ENCODE measurements around the gene PPP1R13B.

The PPP1R13B gene

DNA sequence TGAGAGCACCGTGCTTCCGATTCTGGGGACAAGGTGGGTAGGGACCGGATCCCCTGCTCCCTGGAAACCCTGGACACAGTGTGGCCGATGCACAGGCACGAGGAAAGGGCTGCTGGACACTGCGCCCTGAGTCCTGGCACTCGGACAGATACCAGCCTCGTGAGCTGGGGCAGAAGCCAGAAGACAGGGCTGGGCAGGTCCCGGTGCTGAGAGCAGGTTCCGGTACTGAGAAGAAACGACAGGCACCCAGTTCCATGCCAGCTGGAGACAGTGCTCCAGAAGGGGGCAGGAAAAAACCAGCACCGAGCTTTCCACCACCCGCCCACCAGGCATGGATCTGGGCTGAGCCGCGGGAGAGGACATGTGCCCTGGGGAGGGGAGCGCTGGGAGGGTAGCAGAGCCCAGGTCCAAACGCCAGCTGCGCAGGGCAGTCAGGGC lies 138.6 kb downstream of the PPP1R13B start:
- no peak for DNase-seq

DNA sequence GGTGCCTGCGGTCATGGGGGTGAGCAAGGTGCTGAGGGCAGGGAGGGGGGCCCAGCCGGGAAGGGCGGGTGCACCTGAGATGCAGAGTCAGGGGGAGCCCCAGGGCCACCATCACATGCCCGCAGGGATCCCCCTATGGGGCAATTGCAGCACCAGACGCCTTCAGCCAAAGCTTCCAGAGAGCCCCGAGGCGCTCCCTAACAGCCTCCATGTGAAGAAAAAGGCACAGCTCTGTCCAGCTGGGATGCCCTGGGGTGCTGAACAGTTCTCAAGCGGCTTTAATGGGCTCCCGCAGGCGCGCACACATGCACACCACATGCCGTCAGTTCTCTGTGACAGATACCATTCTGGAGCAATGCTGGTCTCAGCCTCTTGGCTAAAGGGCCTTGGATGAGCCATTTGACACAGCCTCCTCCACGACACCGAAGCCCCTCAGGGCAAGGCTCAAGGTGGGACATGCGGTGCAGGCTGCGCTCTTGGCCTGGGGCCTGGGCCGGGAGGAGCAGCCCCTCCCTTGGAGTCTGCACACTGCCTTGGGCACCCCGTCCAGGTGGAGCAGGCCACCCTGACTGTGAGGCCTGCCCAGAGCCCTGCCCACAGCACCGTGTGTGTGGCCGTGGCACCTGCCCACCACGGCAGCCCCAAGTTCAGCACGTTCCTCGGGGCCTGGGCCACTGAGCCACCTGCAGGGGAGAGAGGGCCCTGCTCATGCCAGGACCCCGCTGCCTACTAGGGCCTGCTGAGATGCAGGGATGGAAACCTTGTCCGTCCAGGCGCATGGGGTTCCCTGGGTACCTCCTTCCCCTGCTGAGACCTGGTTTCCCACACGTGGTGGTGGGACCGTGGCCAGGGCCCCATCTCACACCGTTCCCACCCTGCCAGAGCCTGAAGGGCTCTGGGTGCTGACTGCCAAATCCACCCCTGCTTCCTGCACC lies 139.8 kb downstream of the PPP1R13B start:
- DNase-seq = no peak

GRCh38 chr14:103706551-103707328 lies 140.6 kb downstream of the PPP1R13B start:
- no peak for DNase-seq

GRCh38 chr14:103705504-103706284 lies 141.7 kb downstream of the PPP1R13B start:
- no peak for DNase-seq

DNA sequence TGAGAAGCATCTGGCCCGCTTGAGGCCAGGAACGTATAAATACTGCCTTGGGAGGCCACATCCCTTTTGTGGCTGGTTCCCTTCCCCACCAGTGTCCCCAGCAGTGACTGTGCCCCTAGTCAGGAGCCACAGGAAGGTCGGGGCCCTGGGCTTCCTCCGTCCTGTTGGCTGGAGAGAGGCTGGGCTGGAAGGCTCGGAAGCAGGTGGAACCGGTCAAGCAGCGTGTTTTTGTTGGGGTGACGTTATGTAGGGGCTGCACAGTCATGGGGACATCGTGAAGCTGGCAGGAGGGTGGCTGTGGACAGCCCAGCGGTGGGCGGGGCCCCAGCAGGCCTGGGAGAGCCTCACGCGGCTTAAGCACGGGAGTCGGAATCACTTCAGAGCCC lies 142.3 kb downstream of the PPP1R13B start:
- DNase-seq = no peak

GRCh38 chr14:103704708-103705107 lies 142.7 kb downstream of the PPP1R13B start:
- no peak for DNase-seq

DNA sequence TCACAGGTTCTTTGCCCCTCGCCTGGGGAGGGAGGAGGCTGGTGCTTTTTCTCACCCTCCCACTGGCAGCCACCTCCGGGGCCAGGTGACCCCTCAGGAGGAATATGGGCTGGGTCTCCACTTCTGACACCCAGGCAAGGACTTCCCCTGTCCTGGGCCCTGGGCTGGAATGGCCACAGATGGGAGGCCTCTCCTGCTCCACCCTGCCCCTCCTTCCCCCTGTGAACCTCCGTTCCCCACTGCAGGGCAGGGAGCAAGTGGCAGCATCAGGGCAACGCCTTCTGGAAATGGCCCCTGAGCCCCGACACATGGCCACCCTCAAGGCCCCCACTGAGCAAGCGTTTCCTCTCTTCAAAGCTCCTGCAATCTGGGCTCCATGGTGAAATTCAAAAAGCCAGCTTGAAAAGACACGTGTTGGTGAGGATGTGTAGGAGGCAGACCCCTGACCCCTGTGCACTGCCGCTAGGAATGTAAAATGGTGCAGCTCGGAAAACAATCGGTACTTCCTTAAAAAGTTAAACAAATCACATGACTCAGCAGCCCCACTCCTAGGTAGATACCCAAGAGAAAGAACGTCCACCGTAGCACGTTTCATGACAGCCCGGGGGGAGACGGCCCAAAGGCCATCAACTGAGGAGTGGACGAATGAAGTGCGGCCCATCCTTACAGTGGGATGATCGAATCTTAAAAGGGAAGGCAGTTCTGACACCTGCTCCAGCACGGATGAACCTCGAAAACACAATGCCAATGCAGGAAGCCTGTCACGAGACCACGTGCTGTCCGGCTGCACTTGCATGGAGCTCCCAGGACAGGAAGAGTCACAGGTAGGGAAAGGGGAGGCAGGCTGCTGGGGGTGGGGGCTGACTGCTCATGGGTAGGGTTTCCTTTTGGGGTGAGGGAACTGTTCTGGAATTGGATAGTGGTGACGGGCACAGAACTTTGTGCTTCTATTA lies 143.7 kb downstream of the PPP1R13B start:
- no peak for DNase-seq

- no peak for DNase-seq
Measured at GRCh38 chr14:103702497-103703432, 144.6 kb downstream of the PPP1R13B start.

GRCh38 chr14:103702095-103702494 lies 145.3 kb downstream of the PPP1R13B start:
- no peak for DNase-seq

- peak in 1 of 5 donors; percentile 10 for DNase-seq
Measured at GRCh38 chr14:103700753-103701490, 146.5 kb downstream of the PPP1R13B start.

DNA sequence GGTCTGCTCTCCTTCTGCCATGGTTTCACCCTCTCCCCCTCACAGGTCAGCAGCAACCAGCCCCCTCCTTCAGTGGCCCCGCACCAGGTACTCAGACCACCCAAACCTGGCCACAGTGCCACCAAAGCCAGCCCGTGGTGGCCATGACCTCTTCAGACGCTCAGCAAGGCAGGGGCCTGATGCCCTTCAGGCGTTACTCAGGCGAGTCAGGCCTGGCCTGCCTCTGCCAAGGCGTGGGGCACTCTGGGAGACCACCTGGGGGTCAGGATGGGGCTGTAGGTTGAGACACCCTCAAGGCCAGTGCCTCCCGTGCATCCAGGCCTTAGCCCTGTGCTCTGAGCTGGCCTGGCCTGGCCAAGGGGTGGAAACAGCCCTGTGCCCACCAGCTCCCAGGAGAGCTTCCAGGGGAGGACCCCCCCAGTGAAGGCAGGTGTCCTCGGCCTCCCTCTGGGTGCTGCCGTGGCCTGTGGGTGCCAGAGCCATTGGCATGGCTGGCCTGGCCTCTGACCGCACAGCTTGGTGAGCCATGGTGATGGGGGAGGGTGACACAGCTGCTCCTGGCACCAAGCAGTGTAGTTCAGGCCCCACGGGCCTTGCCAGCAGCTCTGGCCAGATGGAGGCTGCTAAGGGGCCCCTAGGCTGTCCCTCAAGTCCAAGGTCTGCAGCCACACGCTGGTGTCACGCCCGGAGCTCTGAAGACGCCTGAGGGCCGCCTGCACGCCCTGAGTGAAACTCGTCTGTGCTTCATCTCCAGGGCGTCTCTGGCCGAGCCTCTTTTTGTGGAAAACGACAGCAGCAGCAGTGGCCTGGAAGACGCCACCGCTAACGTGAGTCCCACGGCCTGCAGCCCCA lies 147.2 kb downstream of the PPP1R13B start:
- DNase-seq = no peak

DNA sequence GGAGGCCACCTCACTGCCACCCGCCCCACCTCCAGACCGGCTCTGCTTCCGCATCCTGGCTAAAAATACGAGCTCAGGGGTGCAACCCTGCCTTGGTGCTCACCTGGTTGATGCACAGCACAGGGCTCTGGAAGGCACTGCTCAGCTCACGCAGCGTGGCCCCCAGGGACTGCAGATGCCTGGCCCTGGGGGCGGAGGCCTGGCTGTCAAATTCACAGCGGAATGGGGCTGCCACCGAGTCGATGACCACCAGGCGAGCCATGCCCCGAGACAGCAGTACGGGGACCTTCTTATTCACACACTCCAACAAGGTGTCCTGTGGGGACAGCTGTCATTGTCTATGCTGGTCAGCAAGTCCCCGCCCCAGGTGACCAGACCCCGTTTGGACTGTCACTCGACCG lies 148.1 kb downstream of the PPP1R13B start:
- DNase-seq = no peak

DNA sequence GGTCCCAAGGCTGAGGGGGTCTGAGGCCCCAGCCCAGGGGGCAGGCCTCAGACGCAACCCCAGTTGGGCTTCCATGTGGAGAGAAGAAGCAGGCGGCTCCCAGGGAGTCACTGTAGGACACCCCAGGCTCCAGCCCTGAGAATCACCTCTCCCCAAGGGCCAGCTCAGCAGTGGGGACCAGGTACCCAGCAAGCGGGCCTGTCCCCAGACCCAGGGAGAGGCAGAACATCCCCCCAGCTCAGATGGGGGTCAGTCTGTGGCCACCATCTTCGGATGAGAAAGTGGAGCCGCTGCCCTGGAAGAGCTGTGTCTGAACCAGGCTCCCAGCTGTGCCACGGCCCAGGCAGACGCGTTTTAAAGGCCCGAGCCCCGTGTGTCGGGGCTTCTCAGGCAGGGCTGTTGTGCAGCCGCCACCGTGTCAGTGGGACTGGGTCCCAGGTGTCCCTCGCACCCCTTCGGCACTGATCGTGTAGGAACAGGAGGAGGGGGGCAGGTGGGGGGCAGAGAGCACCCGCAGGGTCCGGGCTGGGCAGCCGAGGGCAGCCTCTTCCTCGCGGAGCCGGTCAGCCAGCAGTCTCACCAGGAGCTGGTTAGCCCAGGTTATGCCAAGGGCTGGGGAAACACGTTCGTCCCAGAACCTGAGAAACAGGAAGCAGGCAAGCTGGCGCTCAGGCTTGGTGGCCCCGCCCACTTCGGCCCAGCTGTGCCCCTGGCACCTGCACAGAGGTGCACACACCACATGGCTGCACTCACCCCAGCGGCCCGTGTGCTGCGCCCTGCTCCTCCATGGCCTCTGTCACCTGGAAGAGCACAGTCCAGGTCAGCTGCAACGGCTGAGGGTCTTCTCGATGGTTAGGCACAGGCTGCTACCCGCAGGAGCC lies 148.8 kb downstream of the PPP1R13B start:
- DNase-seq = no peak

- DNase-seq = no peak
Measured at GRCh38 chr14:103697603-103698379, 149.6 kb downstream of the PPP1R13B start.

- DNase-seq = no peak
Measured at GRCh38 chr14:103697206-103697602, 150.2 kb downstream of the PPP1R13B start.

DNA sequence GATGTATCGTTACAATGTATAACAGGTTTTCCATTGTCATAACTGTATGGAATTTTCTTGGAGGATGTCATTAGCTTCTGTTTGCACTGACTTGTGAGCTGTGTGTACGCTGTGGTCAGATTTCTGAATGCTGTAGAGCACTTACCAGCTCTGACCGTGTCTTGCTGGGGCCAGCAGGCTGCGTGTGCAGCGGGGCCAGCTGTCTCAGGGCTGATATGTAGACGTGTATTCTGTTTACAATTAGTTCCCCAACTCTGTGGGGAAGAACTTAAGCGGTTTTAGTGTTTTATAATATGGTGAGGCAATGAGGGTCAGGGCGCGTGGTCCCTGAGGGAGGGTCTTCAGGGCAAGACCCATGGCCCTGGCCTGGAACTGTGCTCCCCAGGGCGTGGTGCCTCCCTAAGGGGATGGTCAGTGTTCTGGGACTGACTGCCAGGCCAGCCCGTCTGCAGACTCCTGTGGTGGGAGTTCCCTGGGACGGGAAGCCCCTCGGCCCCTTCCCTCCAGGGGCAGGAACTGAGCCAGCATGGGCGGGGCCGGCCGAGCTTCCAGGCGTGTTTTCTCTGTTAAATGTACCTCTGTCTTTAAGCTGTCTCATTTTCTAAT lies 150.8 kb downstream of the PPP1R13B start:
- no peak for DNase-seq

DNA sequence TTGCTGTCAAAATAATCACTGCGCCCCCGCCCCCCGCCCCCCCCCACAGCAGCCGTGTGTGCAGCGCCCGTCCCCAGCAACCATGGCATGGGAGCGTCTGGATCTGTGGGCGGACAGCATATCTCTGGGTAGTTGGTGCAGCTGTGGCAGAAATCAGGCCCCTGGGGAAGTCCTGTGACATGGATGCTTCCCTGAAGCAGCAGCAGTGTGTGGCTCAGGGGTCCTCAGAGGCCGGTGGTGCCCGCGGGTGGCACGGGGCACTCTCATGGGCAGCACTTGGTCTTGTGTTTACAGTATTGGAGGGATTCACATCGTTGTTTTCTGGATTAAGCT lies 151.3 kb downstream of the PPP1R13B start:
- no peak for DNase-seq
